Endothelial cell of umbilical vein (primary cell): ENCODE results near the gene DGCR2. TPM values are rescaled to one million over a fixed set of nuclear protein-coding genes. Genes with fewer than 3 reads are reported as not detected.
"Not testable (repeated sequence)": the region's sequence is repeated elsewhere in the genome, so short reads cannot be mapped to it uniquely, and the experiment has no call there.

Experiments
- BruUV-seq: library from RNA; stranded (reverse); fragments of 400-500 nt; replicated peaks from 2 replicates; lab custom pipeline; 2021; lab: Mats Ljungman, UMichigan
- CTCF ChIA-PET: fragments of 300-600, 350-600 bp; sonication (Branson Sonifier 250); formaldehyde crosslinking; loops from one replicate; lab custom pipeline; 2021; ENCODE audit warnings: antibody characterized with exemption, inconsistent platforms; lab: Charles Lee
- POLR2A ChIA-PET: fragments of 300-600, 350-600 bp; sonication (Branson Sonifier 250); formaldehyde crosslinking; loops from one replicate; lab custom pipeline; 2021; ENCODE audit warnings: antibody characterized with exemption, inconsistent platforms; lab: Charles Lee
- DNase-seq: peaks from one replicate; pipeline ENCODE4 v3.0.0-alpha.2; 2011; ENCODE audit warnings: low read depth, low spot score
- FAIRE-seq: peaks from 2 replicates; lab custom pipeline; 2011; peaks lifted over from hg19 to GRCh38; lab: Jason Lieb, UNC
- H2AFZ ChIP-seq: 2 replicates; pipeline ENCODE4 v1.6.0; 2012; ENCODE audit warnings: low read depth, low read length, control low read depth, inconsistent platforms
- H3K27ac ChIP-seq: 2 replicates; pipeline ENCODE4 v1.5.1; 2011; ENCODE audit warnings: low read depth, mild to moderate bottlenecking, control low read depth, low read length, moderate library complexity; ENCODE audit not compliant: insufficient read depth
- H3K27me3 ChIP-seq, 2 experiments: 2 replicates each; pipeline versions ENCODE4 v1.6.0 to v1.6.1; 2011; ENCODE audit warnings: low read length in 2 of 2, mixed read lengths in 1 of 2; ENCODE audit not compliant: control insufficient read depth in 2 of 2, insufficient read depth in 2 of 2
- H3K36me3 ChIP-seq, 2 experiments: 2 replicates in 1 of 2; 3 replicates in 1 of 2; pipeline ENCODE4 v1.5.1; 2011; ENCODE audit warnings: low read length in 2 of 2, mild to moderate bottlenecking in 1 of 2, moderate library complexity in 1 of 2; ENCODE audit not compliant: control insufficient read depth in 2 of 2, insufficient read depth in 2 of 2; ENCODE audit errors: extremely low read depth in 1 of 2
- H3K4me1 ChIP-seq: 3 replicates; pipeline ENCODE4 v1.5.1; 2011; ENCODE audit warnings: mild to moderate bottlenecking, low read length; ENCODE audit not compliant: control insufficient read depth, insufficient read depth; ENCODE audit errors: extremely low read depth
- H3K4me2 ChIP-seq: 2 replicates; pipeline ENCODE4 v1.6.1; 2011; ENCODE audit warnings: low read length, control low read depth, mixed read lengths; ENCODE audit not compliant: insufficient read depth
- H3K4me3 ChIP-seq, 3 experiments: fragments of 200-600 bp in 1 of 3; sonication (generic), shearing (Covaris generic) in 1 of 3; replicated peaks in 1 of 3; 2 replicates each; pipeline ENCODE4 v1.5.1; 2011 to 2016; ENCODE audit warnings: control low read depth in 3 of 3, low read length in 3 of 3, mild to moderate bottlenecking in 2 of 3, inconsistent platforms in 1 of 3, low read depth in 1 of 3, moderate library complexity in 1 of 3; ENCODE audit not compliant: insufficient read depth in 1 of 3
- H3K79me2 ChIP-seq: 2 replicates; pipeline ENCODE4 v1.6.0; 2012; ENCODE audit warnings: low read length, inconsistent platforms; ENCODE audit not compliant: control insufficient read depth, insufficient read depth
- H3K9ac ChIP-seq: replicated peaks from 2 replicates; pipeline ENCODE3; 2011; ENCODE audit warnings: low read length, control low read depth; ENCODE audit not compliant: insufficient read depth; ENCODE audit errors: extremely low read depth
- H3K9me1 ChIP-seq: replicated peaks from 3 replicates; pipeline ENCODE4 v1.6.0; 2011; ENCODE audit warnings: mild to moderate bottlenecking, low read length; ENCODE audit not compliant: control insufficient read depth, insufficient read depth; ENCODE audit errors: extremely low read depth
- H3K9me3 ChIP-seq: replicated peaks from 2 replicates; pipeline ENCODE4 v1.5.1; 2012; ENCODE audit warnings: low read length, inconsistent platforms; ENCODE audit not compliant: control insufficient read depth, insufficient read depth
- H4K20me1 ChIP-seq: replicated peaks from 2 replicates; pipeline ENCODE3; 2011; ENCODE audit warnings: mild to moderate bottlenecking, low read length; ENCODE audit not compliant: control insufficient read depth, insufficient read depth; ENCODE audit errors: extremely low read depth
- EZH2 ChIP-seq: IDR thresholded peaks from 2 replicates; pipeline ENCODE4 v1.6.1; 2012; ENCODE audit warnings: borderline replicate concordance, low read depth, mild to moderate bottlenecking, moderate library complexity, low read length, inconsistent platforms; ENCODE audit not compliant: severe bottlenecking
- dilution Hi-C: fragments of 300-500 bp; cut with MboI; formaldehyde crosslinking; loops from one replicate; pipeline ENCODE4 v1.15.0; 2019; ENCODE audit warnings: low sequenced_read_pairs; ENCODE audit not compliant: extremely low pct_ligation_motif_present
- intact Hi-C: fragments of 100-400 bp; cut with micrococcal nuclease; formaldehyde crosslinking; loops from one replicate; pipeline ENCODE4 v1.10.0; 2022
- polyA plus RNA-seq, 4 experiments: library from polyadenylated mRNA; depleted of rRNA in 3 of 4; stranded (reverse) in 3 of 4; unstranded in 1 of 4; fragments of >200 nt; gene quantifications; 2 replicates each; pipeline versions ENCODE4 v1.2.1 to v1.2.3, GENCODE V29; 2011 to 2012; ENCODE audit warnings: missing spikeins in 1 of 4
- total RNA-seq: library from RNA; stranded (reverse); gene quantifications from 2 replicates; pipeline ENCODE4 v1.2.3, GENCODE V29; 2021

Gene DGCR2
- total and polyA plus RNA-seq, 2 donors (not counting 3 experiments of a cell fraction or from before 2014, with no cell fraction given): 44.8 to 51.2 TPM

DNA sequence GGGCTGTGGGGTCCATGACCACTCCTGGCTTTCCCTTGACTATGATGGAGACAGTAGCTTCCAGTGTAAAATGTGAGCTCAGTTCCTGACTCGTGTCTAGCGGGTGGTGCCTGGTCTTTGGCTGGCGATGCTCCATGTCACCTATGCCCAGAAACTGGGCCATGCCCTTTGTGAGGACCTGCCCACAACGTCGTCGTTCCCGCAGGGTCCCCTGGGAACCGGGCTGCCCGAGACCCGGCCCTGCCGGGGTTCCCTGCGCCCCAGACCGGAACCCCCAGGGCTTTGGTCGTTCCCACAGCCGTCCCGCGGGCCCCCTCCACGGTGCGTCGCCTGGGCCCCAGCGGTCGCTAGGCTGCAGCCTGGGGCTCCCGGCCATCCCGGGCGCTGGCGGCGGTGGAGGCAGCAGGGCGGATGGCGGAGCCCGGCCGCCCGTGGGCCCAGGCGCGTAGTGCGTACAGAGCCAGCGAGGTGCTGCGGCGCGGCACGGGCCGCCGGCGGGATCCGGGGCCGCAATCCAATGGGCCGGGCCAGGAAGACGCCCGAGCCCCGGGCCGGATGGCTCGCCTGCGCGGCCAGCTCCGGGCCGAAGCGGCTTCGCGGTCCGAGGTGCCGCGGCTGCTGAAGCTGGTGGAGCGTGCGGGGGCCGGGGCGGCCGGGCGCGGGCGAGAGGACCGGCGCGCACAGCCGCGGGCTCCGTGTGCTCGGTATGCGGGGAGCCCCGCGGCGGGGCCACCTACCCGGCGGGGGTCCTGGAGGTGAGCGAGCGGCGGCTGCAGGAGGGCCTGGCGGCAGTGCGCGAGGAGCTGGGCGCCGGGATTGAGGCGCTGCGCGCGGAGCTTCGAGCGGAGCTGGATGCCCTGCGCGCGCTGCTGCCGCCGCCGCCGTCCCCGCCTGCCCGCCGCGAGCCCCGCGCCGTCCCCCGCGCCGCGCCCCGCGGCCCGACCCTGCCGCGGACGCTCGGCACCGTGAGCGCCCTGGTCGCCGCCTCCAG, 92.8 kb downstream of the DGCR2 start:
- H2AFZ ChIP-seq, H3K36me3 ChIP-seq, CTCF ChIA-PET, POLR2A ChIA-PET, H3K27ac ChIP-seq, H3K4me2 ChIP-seq, intact Hi-C loops, H3K79me2 ChIP-seq, H3K9ac ChIP-seq, H4K20me1 ChIP-seq, BruUV-seq, H3K4me1 ChIP-seq, H3K4me3 ChIP-seq, H3K9me3 ChIP-seq, dilution Hi-C loops, DNase-seq, FAIRE-seq, H3K9me1 ChIP-seq: not testable (repeated sequence)
- peak; percentile 45 for TF ChIP-seq EZH2
- H3K27me3 ChIP-seq: peaks cover 10% of the 10 kb centered on the region in 2 experiments

DNA sequence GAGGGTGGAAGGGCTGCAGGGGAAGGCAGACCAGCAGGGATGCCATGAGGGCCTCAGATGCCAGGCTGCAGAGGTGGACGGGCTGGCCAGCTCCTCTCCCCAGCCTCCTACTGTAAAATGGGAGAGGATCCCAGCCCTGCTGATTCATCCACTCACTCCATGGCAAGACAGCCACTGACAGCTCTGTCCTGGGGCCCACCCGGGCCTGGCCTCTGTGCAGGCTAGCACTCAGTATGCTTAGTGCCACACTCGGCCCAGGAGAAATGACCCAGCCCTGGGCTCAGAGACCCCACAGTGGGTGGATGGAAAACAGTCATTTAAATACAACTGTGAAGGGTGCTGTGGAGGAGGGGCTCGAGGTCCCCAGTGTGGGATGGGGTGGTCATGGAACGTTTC, 94.2 kb downstream of the DGCR2 start:
- CTCF ChIA-PET, FAIRE-seq, H3K27ac ChIP-seq, DNase-seq, H3K9me3 ChIP-seq, H3K79me2 ChIP-seq, H3K4me3 ChIP-seq, H3K4me1 ChIP-seq, H2AFZ ChIP-seq, BruUV-seq, H3K9me1 ChIP-seq, POLR2A ChIA-PET, H3K9ac ChIP-seq, H4K20me1 ChIP-seq, H3K4me2 ChIP-seq, intact Hi-C loops, dilution Hi-C loops, H3K36me3 ChIP-seq: not testable (repeated sequence)
- peaks cover 10% of the 10 kb centered on the region in 2 experiments for H3K27me3 ChIP-seq

GRCh38 chr22:19027371-19028059, 94.7 kb downstream of the DGCR2 start:
- POLR2A ChIA-PET, FAIRE-seq: not testable (repeated sequence)

More at GRCh38 chr22:19027371-19028059, 94.7 kb downstream of the DGCR2 start:
- CTCF ChIA-PET, H3K4me3 ChIP-seq, H3K27ac ChIP-seq, H4K20me1 ChIP-seq, DNase-seq, H3K9me3 ChIP-seq, H3K79me2 ChIP-seq, H3K4me1 ChIP-seq, intact Hi-C loops, H3K4me2 ChIP-seq, H2AFZ ChIP-seq, H3K9ac ChIP-seq, H3K9me1 ChIP-seq, BruUV-seq, H3K36me3 ChIP-seq, dilution Hi-C loops: not testable (repeated sequence)
- peaks cover 10% of the 10 kb centered on the region in 2 experiments for H3K27me3 ChIP-seq
